ENCODE measurements around the gene TMEM72. TPM values are rescaled to one million over a fixed set of nuclear protein-coding genes. Genes with fewer than 3 reads are reported as not detected.

The TMEM72 gene
- total RNA-seq, 2 donors from 2014 or later, result 1.6 TPM; not detected in 1

DNA sequence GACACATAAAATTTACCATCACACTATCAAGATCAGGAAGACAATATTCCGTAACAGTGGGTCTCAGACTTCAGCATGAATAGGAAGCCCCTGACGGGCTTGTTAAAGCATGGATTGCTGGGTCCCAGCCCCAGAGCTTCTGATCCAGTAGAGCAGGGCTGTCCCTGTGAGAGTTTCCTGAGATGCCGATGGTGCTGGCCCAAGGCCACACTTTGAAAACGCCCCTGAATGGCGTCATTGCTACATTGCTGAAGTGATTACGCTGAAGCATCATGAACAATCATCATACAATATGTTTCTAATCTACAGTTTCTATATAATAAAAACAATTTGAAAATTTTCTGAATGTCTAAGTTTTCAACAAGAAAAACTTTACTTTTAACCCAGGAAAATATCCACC lies 38.0 kb upstream of the TMEM72 start:
- no peaks in the 10 kb centered on the region for H3K4me1 ChIP-seq (replicated peaks)
- H3K36me3 ChIP-seq, result no peaks in the 10 kb centered on the region
- H3K9me3 ChIP-seq, result no peaks in the 10 kb centered on the region
- WGBS, result 73% methylated on average over 6 of the region's 6 CpGs
- intact Hi-C loops (cut with DNase I), result no loop called here
- DNase-seq (ENCODE audit: low spot score), result no peak
- TF ChIP-seq POLR2A (IDR thresholded peaks at IDR 0.05), result no peak
- TF ChIP-seq, protein P1, sequence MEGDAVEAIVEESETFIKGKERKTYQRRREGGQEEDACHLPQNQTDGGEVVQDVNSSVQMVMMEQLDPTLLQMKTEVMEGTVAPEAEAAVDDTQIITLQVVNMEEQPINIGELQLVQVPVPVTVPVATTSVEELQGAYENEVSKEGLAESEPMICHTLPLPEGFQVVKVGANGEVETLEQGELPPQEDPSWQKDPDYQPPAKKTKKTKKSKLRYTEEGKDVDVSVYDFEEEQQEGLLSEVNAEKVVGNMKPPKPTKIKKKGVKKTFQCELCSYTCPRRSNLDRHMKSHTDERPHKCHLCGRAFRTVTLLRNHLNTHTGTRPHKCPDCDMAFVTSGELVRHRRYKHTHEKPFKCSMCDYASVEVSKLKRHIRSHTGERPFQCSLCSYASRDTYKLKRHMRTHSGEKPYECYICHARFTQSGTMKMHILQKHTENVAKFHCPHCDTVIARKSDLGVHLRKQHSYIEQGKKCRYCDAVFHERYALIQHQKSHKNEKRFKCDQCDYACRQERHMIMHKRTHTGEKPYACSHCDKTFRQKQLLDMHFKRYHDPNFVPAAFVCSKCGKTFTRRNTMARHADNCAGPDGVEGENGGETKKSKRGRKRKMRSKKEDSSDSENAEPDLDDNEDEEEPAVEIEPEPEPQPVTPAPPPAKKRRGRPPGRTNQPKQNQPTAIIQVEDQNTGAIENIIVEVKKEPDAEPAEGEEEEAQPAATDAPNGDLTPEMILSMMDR (IDR thresholded peaks at IDR 0.05), result no peak
- TF ChIP-seq POLR2AphosphoS5 (IDR thresholded peaks at IDR 0.05), result no peak
- no peaks in the 10 kb centered on the region for H3K27me3 ChIP-seq (replicated peaks; ENCODE audit: insufficient read depth)
- H3K27ac ChIP-seq, result no peak overlapping the region
- H3K4me3 ChIP-seq, result no peak overlapping the region

DNA sequence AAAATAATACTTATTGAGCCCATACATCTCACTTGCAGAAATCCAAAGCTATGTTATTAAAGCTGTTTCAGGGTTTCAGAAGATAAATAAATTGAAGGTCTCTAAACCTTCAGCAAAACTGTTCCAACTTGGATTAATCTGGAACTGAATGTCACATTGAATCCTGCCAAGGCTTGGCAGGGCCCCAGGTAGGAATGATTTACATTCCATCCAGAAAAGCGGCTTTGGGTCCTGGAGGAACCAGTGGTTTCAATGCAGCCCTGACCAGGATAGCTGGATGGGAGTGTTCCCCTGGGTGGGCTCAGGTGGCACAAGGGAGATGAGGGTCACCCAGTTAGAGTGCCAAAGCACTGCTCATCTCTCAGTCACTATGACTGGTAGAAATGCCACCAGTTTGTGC lies 37.0 kb upstream of the TMEM72 start:
- H3K36me3 ChIP-seq, result no peaks in the 10 kb centered on the region
- H3K4me1 ChIP-seq (replicated peaks), result no peaks in the 10 kb centered on the region
- WGBS, result 0% methylated on average over 1 of the region's 1 CpG
- no peaks in the 10 kb centered on the region for H3K9me3 ChIP-seq
- no peak overlapping the region for H3K4me3 ChIP-seq
- TF ChIP-seq, protein P1 (IDR thresholded peaks at IDR 0.05), result no peak
- TF ChIP-seq POLR2AphosphoS5 (IDR thresholded peaks at IDR 0.05), result peak; percentile 26
- no peak for TF ChIP-seq POLR2A (IDR thresholded peaks at IDR 0.05)
- no peaks in the 10 kb centered on the region for H3K27me3 ChIP-seq (replicated peaks; ENCODE audit: insufficient read depth)
- DNase-seq (ENCODE audit: low spot score), result peak; percentile 34
- intact Hi-C loops (cut with DNase I), result no loop called here
- H3K27ac ChIP-seq, result no peak overlapping the region

DNA sequence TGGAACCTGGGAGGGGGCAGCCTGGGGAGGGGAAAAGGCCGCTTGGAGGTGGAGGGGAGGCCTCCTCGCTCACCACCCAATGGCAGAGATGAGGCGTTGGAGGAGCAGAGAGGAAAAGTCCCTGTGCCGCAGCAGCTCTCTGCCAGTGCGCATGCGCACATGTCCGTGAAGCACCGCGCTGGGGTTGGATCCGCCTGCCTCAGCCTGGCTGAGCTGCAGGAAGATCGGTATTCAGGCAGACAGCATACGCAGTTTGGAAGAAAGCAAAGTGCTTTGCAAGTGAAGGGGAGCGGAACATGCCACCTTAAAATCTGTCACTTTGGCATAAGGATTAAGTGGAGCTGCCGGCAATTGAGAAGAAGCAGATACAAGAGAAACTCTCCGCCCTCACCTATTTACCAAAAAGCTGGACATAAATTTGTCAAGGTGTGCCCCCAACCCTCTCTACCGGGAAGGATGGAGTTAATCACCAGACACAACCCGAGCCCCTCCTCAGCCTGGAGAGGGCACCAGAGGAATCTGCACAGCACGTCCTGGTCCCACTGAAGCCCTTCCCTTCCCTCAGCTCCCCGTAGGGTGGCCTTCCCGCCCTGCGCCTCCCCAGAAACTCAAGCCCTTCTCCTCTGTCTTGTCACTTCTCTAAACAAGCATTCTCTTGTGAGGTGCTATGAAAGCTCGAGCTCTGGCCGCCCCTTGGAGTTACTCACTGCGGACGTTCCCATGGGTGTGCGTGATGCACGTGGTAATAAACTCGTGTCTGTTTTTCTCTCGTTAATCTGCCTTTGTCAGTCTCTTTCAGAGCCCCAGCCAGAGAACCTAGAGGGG lies 32.2 kb upstream of the TMEM72 start:
- Histone ChIP-seq H3K36me3 (no peaks in the 10 kb centered on the region), H3K27ac (peak overlapping the region; percentile 30 to 53), H3K4me3 (peak overlapping the region; percentile 21 to 35), H3K9me3 (no peaks in the 10 kb centered on the region), H3K27me3 (replicated peaks; ENCODE audit: insufficient read depth) (no peaks in the 10 kb centered on the region), H3K4me1 (replicated peaks) (no peaks in the 10 kb centered on the region)
- DNase-seq (ENCODE audit: low spot score), result peak; percentile 80
- 1% methylated on average over 29 of the region's 29 CpGs for WGBS
- peak; percentile 84 for TF ChIP-seq POLR2AphosphoS5 (IDR thresholded peaks at IDR 0.05)
- no peak for TF ChIP-seq POLR2A (IDR thresholded peaks at IDR 0.05)
- intact Hi-C loops (cut with DNase I), result loop anchor here (2.0 kb wide), 1 partner anchor 96 kb away; no protein-coding TSS in a partner anchor

DNA sequence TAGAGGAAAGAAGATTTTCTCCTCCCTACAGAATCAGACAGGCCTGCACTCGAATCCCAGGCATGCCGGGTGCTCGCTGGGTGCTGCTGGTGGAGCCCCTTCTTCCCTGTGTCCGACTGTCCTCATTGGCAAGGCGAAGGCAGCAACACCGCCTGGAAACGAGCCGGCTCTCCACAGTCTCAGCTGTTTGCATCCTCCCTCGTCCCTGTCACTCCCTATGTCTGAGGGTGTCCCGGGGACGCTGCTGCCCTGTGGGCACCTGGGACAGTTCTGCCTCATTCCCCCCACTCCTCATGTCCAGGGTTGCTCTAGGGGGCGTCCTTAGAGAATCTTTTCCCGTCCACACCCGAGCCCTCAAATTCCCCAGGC lies 31.6 kb upstream of the TMEM72 start:
- TF ChIP-seq POLR2AphosphoS5 (IDR thresholded peaks at IDR 0.05) (no peak), POLR2A (IDR thresholded peaks at IDR 0.05) (no peak)
- TF ChIP-seq, protein P1 (IDR thresholded peaks at IDR 0.05), result no peak
- Histone ChIP-seq H3K4me1 (replicated peaks) (no peaks in the 10 kb centered on the region), H3K4me3 (peak overlapping the region; percentile 21 to 35), H3K27me3 (replicated peaks; ENCODE audit: insufficient read depth) (no peaks in the 10 kb centered on the region), H3K36me3 (no peaks in the 10 kb centered on the region), H3K9me3 (no peaks in the 10 kb centered on the region), H3K27ac (peak overlapping the region; percentile 30 to 53)
- intact Hi-C loops (cut with DNase I), result loop anchor here (2.0 kb wide), 1 partner anchor 95 kb away; no protein-coding TSS in a partner anchor
- no peak for DNase-seq (ENCODE audit: low spot score)
- 35% methylated on average over 14 of the region's 14 CpGs for WGBS

DNA sequence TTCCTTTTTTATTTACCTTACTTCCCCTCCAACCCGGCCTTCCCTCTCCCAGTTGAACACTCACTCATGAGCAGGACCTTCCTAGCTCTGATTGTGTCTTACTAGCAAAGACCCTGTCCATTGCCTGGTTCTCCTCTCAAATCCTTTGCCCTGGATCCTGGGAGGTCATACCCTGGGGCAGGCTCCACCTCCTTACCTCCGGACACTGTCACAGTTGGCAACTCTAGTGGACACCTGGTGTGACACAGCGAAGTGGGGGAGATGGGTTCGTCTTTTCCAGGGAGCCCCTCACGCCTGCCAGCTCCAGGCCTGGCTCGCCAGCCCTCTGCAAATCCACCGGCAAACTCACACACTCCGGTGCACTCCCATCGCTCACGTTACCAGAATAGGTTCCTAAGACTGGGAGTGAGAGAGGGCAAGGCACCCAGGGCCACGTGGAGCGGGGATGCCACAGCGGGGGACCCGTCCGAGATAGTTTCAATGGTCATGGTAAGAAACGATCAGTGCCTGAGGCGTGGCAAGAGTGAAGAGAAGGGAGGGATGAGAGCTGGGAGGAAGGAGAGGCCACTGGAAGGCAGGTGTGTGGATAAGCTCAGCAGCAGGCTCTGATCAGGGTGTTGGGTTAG lies 30.9 kb upstream of the TMEM72 start:
- no peak overlapping the region for H3K4me3 ChIP-seq
- no peaks in the 10 kb centered on the region for H3K4me1 ChIP-seq (replicated peaks)
- WGBS, result 96% methylated on average over 17 of the region's 17 CpGs
- TF ChIP-seq, protein P1 (IDR thresholded peaks at IDR 0.05), result no peak
- TF ChIP-seq POLR2AphosphoS5 (IDR thresholded peaks at IDR 0.05) (no peak), POLR2A (IDR thresholded peaks at IDR 0.05) (no peak)
- no peaks in the 10 kb centered on the region for H3K9me3 ChIP-seq
- intact Hi-C loops (cut with DNase I), result no loop called here
- DNase-seq (ENCODE audit: low spot score), result no peak
- no peaks in the 10 kb centered on the region for H3K36me3 ChIP-seq
- no peaks in the 10 kb centered on the region for H3K27me3 ChIP-seq (replicated peaks; ENCODE audit: insufficient read depth)
- H3K27ac ChIP-seq, result no peak overlapping the region
